Activated gamma-delta T cell treated with anti-CD3 and anti-CD28 coated beads, Interleukin-2, amount 50 U/mL, for 16 hours (primary cell): Measurements from ENCODE around the gene MEIS1.

ENCODE experiments used
- DNase-seq: peaks from one replicate; pipeline ENCODE4 v3.0.0-alpha.2; 2020; ENCODE audit warnings: low read depth

MEIS1 gene

DNA sequence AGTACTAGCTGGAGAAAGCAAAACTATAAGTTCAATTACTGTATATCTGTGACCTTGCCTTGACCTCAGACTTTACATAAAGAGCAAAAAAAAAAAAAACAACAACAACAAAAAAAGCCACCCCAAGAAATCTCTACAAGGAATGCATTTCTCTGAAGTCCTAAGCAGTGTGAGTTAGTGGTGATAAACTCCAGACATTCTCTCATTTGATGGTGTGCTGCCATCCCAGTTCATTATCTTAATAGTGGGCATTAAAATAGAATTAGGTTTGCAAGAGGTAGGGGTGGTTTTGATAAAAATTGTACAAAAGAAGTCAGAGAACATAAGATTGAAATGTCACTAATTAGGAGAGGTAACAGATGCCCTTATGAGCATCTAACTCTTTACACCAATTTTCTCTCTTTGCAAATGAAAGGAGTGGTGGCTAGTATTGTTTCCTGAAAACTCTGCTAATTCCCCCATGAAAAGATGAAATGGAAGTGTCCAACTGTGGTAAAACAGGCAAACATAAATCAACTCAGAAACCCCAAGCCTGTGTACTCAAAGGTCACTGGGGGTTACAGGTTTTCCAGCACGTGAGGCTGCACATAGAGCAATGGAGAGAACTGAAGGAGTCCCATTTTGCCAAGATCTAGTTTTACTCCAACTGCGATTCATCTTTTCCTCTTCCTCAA, 131.9 kb downstream of the MEIS1 start:
- DNase-seq = no peak

DNA sequence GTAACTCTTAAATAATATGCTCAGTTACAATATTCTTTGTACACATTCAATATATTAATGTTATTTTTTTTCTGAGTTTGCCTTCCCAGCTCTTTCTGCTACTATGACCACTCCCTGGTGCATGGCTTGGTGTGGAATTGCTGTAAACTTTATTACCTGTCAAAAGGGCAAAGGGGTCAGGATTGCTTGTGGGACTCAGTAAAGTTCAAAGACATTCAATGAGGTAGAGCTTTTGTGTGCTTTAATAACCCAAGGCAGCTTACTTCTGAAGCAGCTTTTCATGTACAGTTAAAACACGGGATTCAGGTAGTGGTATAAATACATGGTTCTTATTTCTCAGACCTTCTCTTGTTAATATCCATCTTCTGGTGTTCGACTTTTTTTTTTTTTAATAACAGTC, 132.8 kb downstream of the MEIS1 start:
- DNase-seq = no peak

DNA sequence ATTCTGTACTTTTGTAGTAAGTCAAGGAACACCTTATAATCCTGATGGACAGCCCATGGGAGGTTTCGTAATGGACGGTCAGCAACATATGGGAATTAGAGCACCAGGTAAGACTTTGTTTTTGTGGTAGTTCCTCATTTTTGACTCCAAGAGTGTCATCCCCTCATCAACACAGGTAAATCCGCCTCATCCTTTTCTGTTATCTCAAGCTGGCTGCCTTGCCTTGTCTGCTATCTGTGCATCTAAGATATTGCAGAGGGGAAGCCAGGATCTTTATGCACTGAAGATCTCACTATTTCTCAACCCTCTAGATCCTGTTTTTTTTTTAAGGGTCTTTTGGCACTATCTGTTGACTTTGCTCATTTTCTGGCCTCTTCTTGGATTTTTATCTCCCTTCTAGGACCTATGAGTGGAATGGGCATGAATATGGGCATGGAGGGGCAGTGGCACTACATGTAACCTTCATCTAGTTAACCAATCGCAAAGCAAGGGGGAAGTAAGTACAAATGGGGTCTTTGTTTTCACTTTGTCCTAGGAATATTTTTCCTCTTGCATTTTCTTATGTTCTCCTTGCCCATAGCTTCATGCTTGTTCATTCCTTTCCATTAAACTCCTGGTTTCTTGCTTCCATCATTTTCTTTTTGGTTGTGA, 133.8 kb downstream of the MEIS1 start:
- no peak for DNase-seq

DNA sequence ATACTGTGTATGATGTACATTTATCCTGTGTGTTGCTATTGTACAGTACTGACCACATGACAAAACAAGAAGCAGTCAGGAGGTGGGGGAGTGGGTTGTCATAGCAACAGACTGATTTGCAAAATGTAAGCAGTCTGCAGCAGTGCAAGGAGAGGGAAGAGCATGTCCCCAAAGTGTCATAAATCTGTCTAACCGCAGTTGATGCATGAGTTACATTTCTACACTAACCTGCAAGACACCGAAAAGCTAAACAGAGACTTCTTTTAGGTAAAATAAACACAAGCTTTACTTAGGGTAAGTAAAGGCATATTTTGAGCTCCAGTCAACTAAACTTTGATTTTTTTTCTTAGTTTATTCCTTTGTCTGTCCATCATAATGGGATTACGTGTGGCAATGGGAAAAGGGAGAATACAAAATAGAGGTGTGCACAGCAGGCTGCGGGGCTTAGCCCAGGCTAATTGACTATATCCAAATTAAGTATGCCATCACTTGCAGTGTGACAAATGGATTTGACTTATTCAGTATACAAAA, 134.5 kb downstream of the MEIS1 start:
- DNase-seq = no peak

DNA sequence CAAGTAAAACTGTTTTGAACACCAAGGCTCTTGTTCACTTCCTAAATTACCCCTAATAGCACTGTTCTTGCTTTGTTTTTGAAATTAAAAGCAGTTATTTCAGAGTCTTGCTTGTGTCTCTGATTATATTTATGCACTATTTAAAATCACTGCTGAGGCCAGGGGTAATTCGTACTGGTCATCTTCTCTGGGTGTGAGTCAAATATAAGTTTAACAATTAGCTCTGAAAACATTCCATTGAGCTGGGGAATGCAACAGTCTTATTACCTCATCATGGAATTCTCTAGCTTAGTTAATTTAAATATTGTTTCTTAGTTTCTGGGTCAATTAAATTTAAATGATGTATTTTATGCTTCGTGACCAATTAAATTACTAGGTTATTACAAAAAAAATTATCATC, 135.0 kb downstream of the MEIS1 start:
- no peak for DNase-seq

DNA sequence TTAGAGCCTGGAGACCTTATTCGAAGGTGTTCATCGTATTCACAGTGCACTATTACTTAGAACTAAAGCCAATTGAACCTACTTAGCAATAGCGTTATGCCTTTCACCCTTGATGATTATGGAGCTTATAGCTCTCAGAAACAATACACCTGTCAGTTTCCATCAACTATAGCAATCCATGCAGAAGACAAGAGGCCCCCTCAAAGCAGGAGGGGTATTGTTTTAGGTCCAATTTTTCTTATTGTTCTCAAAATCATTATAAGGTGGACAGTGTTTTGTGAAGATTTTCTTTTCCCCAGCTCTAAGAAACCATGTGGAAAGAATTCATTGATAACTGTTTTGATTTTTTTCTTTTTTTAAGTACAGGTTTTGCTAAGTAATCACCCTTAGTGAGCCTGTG, 135.5 kb downstream of the MEIS1 start:
- no peak for DNase-seq

DNA sequence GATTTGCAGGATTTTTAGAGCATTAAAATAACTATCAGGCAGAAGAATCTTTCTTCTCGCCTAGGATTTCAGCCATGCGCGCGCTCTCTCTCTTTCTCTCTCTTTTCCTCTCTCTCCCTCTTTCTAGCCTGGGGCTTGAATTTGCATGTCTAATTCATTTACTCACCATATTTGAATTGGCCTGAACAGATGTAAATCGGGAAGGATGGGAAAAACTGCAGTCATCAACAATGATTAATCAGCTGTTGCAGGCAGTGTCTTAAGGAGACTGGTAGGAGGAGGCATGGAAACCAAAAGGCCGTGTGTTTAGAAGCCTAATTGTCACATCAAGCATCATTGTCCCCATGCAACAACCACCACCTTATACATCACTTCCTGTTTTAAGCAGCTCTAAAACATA, 137.0 kb downstream of the MEIS1 start:
- no peak for DNase-seq

GRCh38 chr2:66572391-66572790, 137.5 kb downstream of the MEIS1 start:
- DNase-seq = no peak

GRCh38 chr2:66573416-66573815, 138.5 kb downstream of the MEIS1 start:
- no peak for DNase-seq

DNA sequence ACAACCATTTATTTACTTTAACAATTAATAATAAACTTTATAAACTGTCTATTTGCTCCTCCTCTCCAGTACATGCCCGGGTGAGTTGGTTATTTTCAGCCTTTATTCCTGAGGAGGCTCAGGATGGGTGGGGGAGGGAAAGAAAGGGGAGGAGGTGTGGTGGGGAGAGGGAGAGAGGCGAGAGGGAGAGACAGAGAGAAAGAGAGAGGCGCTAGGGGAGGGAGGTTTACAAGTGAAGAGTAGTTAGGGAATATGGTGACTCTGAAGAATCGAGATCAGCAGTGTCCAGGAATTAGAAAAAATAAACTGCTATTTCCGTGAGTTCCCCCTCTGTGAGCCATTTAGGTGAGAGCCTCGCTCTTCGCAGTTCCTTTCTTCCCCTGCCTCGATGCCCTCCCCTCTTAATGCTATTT, 138.9 kb downstream of the MEIS1 start:
- no peak for DNase-seq

DNA sequence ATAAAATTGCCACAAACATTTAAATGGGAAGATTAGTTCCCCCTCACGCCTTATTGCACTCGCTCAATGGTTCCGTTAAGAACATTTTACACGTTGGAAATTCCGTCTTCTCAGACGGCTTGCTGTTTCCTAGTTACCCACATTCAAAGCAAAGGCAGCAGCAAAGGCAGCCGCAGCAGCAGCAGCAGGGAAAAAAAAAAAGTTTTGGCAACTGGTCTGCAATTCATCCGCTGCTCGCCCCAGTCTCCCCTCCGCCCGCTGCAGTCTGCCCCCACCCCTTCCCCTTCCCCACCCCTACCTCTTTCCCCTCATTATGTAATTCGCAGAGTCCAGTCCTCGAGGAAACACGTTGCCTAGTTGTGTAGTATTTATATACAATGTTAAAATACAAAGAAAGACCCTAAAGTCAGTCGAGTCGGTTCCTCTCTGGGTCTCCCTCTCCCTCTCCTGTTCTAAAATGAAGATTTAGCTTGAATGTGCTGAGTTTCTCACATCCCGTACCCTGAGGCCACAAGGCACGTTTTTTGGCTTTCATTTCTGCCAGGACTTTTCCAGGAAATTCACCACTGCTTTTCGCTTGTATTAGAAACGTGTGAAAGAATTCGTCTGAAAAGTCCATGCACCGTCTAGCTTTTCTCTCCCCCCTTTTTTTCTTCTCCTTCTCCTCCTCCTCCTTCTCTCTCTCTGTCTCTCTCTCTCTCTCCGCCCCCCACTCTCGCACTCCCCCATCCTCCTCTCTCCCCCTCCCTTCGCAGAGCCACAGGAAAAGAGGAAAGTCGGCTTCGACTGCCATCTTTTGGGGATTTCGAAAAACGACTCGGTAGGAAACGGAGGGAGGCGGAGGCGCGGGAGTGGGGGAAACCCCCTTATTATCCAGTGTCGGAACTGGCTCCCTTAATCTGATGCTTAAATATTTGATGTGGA, 140.0 kb downstream of the MEIS1 start:
- no peak for DNase-seq

GRCh38 chr2:66575625-66576310, 140.8 kb downstream of the MEIS1 start:
- no peak for DNase-seq

GRCh38 chr2:66576311-66576560, 141.3 kb downstream of the MEIS1 start:
- no peak for DNase-seq

DNA sequence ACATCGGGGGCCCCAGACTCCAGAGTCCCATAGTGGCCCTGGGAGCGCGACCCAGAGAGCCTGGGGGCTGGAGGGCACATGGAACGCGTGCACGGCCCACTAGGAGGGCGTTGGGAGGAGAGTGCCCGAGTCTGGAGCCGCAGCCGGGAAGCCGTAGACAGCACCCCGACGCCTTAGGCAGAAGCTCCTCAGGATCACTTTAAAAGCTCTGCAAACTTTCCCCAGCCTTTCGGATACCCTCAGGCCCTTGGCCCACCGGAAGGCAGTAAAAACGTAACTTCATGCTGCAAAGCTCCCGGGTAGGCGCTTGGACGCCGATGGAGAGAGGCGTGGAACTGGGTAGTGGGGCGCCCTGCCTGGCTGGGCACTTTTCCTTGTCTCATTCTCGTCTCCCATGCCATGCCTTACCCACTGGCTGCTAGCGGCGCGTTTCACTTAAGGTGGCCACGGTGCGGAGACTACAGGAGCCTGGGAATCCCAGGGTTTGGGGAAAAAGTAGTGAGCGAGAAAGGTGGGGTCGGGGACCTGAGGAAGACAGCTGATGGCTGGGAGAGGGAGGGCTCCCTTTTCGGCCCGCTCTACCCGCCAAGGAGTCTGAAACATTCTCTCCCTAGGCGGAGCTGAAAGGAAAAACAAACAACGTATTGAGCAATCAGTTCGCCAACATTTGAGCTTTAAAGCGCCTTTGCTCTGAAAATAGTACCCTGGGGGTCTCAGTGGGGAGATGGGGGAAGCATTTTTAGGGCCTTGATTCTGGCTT, 141.8 kb downstream of the MEIS1 start:
- no peak for DNase-seq

DNA sequence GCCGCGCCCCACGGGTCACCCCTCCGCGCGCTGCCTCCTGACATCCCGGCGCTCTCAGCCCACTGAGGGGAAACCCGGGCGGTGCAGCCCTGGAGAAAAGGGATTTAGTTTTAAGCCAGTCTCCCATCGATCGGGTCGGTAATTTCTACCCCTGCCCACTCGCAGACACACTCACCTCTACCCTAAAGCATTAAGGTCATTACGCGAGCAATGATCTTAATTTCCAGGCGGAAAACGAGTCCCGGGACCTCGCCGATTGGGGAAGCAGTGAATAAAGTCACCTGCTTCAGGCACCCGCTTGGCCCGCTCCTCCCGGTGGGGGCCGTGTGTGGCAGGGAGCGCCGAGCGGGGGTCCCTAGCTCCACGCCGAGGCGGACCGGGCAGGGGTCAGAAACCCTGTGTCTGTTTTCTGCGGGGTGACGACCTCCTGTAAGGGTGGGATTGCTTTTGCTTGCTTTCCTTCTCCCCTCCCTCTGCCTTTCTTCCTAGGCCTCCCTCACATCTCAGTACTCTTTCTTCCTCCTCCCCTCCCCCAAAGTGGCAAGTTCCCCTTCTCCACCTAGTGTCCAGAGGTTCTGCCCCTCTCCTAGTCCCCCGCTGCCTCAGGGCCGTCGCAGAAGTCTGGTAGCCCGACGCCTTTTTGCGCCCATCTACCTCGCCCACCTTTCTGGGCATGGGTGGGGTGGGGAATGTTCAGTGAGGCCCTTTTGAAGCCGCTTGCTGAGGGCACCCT, 142.6 kb downstream of the MEIS1 start:
- DNase-seq = no peak

GRCh38 chr2:66578054-66578686, 143.2 kb downstream of the MEIS1 start:
- no peak for DNase-seq

GRCh38 chr2:66578687-66579106, 143.8 kb downstream of the MEIS1 start:
- DNase-seq = no peak

DNA sequence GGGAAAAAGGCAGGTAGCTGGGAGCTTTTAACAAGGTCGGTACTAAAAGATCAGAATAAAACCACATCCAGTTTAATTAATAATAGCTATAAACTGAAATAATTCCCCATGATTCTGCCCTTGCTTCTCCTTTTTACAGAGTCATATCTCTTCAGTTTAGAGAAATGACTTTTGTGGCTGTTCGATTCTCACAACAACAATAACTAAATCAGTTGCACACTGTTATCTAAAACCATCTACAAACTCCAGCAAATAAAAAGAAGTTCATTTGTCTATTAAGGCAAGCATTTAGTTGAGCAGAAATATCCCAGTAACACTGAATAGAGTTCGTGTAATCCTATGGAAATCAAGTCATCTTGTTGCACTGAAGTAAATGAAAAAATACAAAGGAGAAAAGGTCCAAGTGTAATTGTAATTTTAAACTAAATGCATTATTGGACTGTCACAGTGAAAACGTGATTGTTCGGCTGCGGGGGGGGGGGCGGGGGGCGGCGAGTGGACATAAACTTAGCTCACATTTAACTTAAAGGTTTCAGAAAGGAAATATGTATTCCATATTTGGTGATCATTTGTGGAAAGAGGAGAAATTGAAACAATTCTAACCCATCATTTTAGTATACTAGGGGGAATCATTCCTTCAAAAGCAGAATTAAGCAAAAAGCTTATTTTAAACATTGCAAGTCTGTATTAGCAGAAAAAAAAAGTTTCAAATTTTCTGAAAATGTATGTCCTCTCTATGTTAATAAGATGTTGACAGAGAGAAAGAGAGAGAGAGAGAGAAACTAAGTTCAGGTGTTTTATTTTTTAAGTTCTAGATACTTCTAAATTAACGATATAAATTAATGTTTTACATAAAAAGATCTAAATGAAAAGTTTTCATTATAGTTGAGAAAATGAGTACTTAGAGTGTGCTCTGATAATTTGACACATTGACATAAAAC, 144.5 kb downstream of the MEIS1 start:
- no peak for DNase-seq
